GM12878 (cell line): ENCODE results near the gene BRWD1.

ENCODE experiments used
- CBX5 ChIP-seq: sonication (generic); IDR thresholded peaks from 2 replicates; pipeline ENCODE4 v1.6.1; 2016; ENCODE audit warnings: low read depth, moderate library complexity, mild to moderate bottlenecking, inconsistent platforms
- FOXK2 ChIP-seq: fragments of 450-650 bp; IDR thresholded peaks from 2 replicates; pipeline ENCODE4 v1.6.1; 2017; ENCODE audit warnings: mild to moderate bottlenecking, moderate library complexity
- FOXM1 ChIP-seq: IDR thresholded peaks from 2 replicates; pipeline ENCODE4 v1.6.1; 2012; ENCODE audit warnings: low read depth, mild to moderate bottlenecking, inconsistent platforms, low read length, moderate library complexity
- IKZF1 ChIP-seq: fragments of 450-650 bp; conservative IDR thresholded peaks from 2 replicates; pipeline ENCODE4 v1.6.1; 2017; ENCODE audit warnings: antibody characterized with exemption, mild to moderate bottlenecking
- MYC ChIP-seq: IDR thresholded peaks from 2 replicates; pipeline ENCODE4 v1.6.1; 2011; ENCODE audit warnings: mild to moderate bottlenecking, low read length, moderate library complexity, inconsistent platforms; ENCODE audit not compliant: insufficient read depth, insufficient replicate concordance, insufficient read length, severe bottlenecking
- POLR2A ChIP-seq: IDR thresholded peaks from 2 replicates; pipeline ENCODE4 v1.6.1; 2011; ENCODE audit warnings: low read depth, mild to moderate bottlenecking, low read length
- RUNX3 ChIP-seq: IDR thresholded peaks from 2 replicates; pipeline ENCODE4 v1.6.1; 2012; ENCODE audit warnings: low read length, inconsistent platforms
- ZNF274 ChIP-seq: IDR thresholded peaks from one replicate; pipeline ENCODE4 v1.8.0; 2011; ENCODE audit not compliant: insufficient read length, insufficient read depth
- TF ChIP-seq, protein P1 (sequence below), 3 experiments: IDR thresholded peaks in 2 of 3; conservative IDR thresholded peaks in 1 of 3; 2 replicates each; pipeline ENCODE4 v1.5.1; 2011; ENCODE audit warnings: low read depth in 3 of 3, low read length in 3 of 3, mild to moderate bottlenecking in 3 of 3, control low read depth in 2 of 3, moderate library complexity in 2 of 3, inconsistent platforms in 1 of 3, mixed read lengths in 1 of 3; ENCODE audit not compliant: control insufficient read depth in 2 of 3, insufficient read depth in 1 of 3; ENCODE audit errors: extremely low read depth in 1 of 3

DNA sequence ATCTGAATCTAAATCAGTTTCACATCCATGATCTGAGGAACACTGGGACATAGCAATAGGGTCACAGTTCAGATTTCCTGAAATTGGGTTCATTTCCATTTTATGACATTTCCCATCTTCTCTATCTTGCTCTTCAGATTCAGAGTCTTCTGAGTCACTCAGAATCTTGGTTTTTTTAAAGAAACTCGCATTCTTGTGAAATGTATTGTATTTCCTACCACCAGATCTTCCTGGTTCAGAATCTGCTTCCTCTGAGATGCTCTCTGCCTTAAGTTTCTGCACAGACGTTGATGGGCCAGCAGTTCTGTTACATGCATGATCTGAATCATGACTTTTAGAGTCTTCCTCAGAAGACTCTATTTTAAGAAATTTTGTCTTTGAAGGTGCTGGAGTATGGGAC lies 114.6 kb downstream of the BRWD1 start:
- TF ChIP-seq, protein P1, sequence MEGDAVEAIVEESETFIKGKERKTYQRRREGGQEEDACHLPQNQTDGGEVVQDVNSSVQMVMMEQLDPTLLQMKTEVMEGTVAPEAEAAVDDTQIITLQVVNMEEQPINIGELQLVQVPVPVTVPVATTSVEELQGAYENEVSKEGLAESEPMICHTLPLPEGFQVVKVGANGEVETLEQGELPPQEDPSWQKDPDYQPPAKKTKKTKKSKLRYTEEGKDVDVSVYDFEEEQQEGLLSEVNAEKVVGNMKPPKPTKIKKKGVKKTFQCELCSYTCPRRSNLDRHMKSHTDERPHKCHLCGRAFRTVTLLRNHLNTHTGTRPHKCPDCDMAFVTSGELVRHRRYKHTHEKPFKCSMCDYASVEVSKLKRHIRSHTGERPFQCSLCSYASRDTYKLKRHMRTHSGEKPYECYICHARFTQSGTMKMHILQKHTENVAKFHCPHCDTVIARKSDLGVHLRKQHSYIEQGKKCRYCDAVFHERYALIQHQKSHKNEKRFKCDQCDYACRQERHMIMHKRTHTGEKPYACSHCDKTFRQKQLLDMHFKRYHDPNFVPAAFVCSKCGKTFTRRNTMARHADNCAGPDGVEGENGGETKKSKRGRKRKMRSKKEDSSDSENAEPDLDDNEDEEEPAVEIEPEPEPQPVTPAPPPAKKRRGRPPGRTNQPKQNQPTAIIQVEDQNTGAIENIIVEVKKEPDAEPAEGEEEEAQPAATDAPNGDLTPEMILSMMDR (IDR thresholded peaks at IDR 0.05 in 2 of 3, conservative IDR thresholded peaks at IDR 0.05 in 1 of 3; ENCODE audit: control insufficient read depth in 2 of 3, extremely low read depth in 1 of 3, insufficient read depth in 1 of 3, low read depth in 3 of 3, low read length in 3 of 3) = no peak
- TF ChIP-seq ZNF274 (no peak), FOXK2 (no peak), FOXM1 (no peak), POLR2A (no peak), IKZF1 (no peak), CBX5 (no peak), MYC (no peak), RUNX3 (no peak)
